ENCODE results near the gene HMGA1.

GRCh38 chr6:34267746-34268145, 31.1 kb downstream of the HMGA1 start:
- TF ChIP-seq, protein P1, sequence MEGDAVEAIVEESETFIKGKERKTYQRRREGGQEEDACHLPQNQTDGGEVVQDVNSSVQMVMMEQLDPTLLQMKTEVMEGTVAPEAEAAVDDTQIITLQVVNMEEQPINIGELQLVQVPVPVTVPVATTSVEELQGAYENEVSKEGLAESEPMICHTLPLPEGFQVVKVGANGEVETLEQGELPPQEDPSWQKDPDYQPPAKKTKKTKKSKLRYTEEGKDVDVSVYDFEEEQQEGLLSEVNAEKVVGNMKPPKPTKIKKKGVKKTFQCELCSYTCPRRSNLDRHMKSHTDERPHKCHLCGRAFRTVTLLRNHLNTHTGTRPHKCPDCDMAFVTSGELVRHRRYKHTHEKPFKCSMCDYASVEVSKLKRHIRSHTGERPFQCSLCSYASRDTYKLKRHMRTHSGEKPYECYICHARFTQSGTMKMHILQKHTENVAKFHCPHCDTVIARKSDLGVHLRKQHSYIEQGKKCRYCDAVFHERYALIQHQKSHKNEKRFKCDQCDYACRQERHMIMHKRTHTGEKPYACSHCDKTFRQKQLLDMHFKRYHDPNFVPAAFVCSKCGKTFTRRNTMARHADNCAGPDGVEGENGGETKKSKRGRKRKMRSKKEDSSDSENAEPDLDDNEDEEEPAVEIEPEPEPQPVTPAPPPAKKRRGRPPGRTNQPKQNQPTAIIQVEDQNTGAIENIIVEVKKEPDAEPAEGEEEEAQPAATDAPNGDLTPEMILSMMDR (IDR thresholded peaks at IDR 0.05) = no peak
- TF ChIP-seq POLR2A (IDR thresholded peaks at IDR 0.05) = no peak

Data from thyroid gland (tissue), 4 donors.